GM12892 (cell line): ENCODE data around the gene XYLT1.
A peak's percentile ranks its signal among the peaks of the same experiment; 100 is the strongest.

Source experiments
- DNase-seq: peaks from one replicate; pipeline ENCODE4 v3.0.0; 2011; ENCODE audit not compliant: insufficient read length
- FAIRE-seq: peaks from 2 replicates; lab custom pipeline; 2011; peaks lifted over from hg19 to GRCh38; lab: Jason Lieb, UNC
- POLR2A ChIP-seq: IDR thresholded peaks from 2 replicates; pipeline ENCODE4 v1.6.1; 2011; ENCODE audit warnings: low read depth, low read length, control low read depth
- POLR2AphosphoS5 ChIP-seq: IDR thresholded peaks from 2 replicates; pipeline ENCODE4 v1.6.1; 2011; ENCODE audit warnings: low read depth, low read length, control low read depth
- TAF1 ChIP-seq: IDR thresholded peaks from 2 replicates; pipeline ENCODE4 v1.6.1; 2011; ENCODE audit warnings: low read depth, mild to moderate bottlenecking, control low read depth, low read length, borderline replicate concordance

XYLT1 gene

GRCh38 chr16:17387256-17387655, 83.5 kb downstream of the XYLT1 start:
- no peak for FAIRE-seq
- DNase-seq: no peak
- TF ChIP-seq POLR2A (no peak), POLR2AphosphoS5 (no peak), TAF1 (no peak)

GRCh38 chr16:17386229-17386628, 84.5 kb downstream of the XYLT1 start:
- DNase-seq (no peak), FAIRE-seq (no peak)
- TF ChIP-seq POLR2AphosphoS5 (no peak), TAF1 (no peak), POLR2A (no peak)

DNA sequence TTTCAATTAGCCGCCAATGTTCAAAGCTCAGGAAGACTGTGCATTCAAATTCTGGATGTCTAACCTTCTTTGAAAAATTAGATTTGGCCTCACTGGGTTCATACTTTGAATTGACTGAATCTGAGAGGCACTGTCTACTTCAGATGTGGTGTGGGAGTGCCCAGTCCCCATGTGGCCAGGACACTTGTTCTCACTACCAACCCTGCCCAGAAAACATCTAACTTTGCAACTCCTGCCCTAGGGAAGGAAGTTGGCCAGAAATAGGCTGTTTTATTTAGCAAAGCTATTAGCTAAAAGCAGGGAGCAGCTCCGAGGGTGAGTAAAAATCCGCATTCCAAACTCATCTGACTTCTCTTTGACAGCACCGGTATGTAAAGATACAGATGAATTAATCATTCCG, 86.3 kb downstream of the XYLT1 start:
- DNase-seq (no peak), FAIRE-seq (no peak)
- TF ChIP-seq POLR2A (no peak), POLR2AphosphoS5 (no peak), TAF1 (no peak)

DNA sequence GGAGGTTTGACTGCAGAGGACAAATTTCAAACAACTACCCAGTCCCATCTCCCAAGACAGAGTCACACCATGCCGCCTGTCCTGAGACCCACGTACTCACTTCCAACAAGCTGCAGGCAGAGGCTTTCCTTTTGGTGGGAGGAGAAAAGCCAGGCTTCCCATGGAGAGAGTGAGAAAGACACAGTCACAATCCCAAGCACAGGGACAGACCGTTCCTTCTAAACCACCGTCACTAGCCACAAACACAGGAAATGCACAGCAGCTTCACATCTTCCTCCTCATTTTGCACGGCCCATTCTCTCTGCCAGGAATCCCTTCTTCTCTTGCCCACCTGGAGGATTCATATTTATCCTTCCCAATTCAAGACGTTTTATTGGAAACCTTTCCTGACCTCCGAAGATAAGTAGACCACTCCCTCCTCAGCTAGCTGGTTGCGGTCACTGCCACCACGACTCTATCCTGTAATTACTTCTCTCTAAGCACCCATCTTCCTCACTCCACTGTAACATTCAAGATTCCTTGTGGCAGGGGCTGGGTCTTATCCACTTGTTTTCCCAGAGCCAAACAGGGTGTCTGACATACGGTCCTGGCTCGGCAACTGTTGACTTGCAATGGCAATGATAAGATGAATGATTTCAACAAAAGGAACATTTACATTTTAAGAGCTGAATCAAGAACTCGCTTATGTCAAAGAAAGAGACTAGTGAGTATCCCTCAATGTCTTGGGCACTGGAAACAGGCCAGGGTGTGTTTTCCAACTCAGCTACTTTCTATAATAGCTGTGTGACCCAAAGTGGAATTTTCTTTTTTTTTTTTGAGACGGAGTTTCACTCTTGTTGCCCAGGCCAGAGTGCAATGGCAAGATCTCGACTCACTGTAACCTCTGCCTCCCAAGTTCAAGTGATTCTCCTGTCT, 87.6 kb downstream of the XYLT1 start:
- DNase-seq: no peak
- no peak for FAIRE-seq
- TF ChIP-seq POLR2AphosphoS5: no peak
- TF ChIP-seq TAF1: no peak
- TF ChIP-seq POLR2A: no peak

GRCh38 chr16:17382514-17382913, 88.2 kb downstream of the XYLT1 start:
- no peak for DNase-seq
- FAIRE-seq: no peak
- TF ChIP-seq POLR2AphosphoS5 (no peak), POLR2A (no peak), TAF1 (no peak)

- FAIRE-seq (no peak), DNase-seq (no peak)
- no peak for TF ChIP-seq POLR2AphosphoS5
- TF ChIP-seq TAF1: no peak
- TF ChIP-seq POLR2A: no peak
These were observed 89.0 kb downstream of the XYLT1 start for GRCh38 chr16:17381784-17382183.

GRCh38 chr16:17380613-17381012, 90.1 kb downstream of the XYLT1 start:
- no peak for DNase-seq
- no peak for TF ChIP-seq POLR2A
- TF ChIP-seq TAF1: no peak
- TF ChIP-seq POLR2AphosphoS5: no peak
- peak; percentile 54 for FAIRE-seq

GRCh38 chr16:17379121-17379571, 91.6 kb downstream of the XYLT1 start:
- no peak for DNase-seq
- TF ChIP-seq POLR2A (no peak), TAF1 (no peak), POLR2AphosphoS5 (no peak)
- FAIRE-seq: no peak

- FAIRE-seq (peak; percentile 74), DNase-seq (peak; percentile 33)
- no peak for TF ChIP-seq POLR2AphosphoS5
- TF ChIP-seq POLR2A: no peak
- TF ChIP-seq TAF1: no peak
These were observed 93.1 kb downstream of the XYLT1 start for GRCh38 chr16:17377360-17378324.

DNA sequence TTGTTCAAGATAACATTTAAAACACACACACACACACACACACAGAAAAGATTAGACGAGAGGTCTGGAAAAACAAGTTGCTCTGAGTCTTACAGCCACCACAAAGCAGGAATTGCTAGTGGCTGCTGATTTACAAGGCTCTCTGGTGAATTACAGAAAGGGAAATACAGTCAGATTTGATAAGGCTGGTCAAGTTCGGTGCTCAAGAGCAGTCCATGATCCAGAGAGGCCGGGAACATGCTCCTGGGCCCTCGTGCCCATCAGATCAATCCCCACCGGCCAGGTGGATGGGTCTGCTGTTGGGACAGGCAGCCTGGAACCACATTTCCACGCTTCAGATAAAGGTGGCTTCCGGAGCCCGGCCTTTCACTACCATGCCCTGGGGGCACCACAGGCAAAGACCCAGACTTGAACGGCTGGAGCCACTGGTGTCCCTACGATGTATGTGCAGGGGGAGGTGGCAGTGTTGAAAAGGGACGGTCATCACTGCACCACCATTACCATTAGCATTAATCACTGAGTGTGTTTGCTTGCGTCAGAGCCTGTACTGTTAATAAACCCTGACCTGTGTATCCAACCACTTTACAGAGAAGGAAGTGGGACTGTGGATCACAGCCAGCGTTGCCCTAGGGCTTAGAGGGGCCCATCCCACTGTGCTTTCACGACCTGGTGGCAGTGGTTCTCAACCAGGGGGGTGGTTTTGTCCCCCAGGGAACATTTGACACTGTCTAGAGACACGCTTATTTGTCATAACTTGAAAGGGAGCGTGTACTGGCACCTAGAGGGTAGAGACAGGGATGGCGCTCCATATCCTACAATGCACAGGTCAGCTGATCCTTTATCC, 95.1 kb downstream of the XYLT1 start:
- no peak for TF ChIP-seq POLR2A
- no peak for DNase-seq
- no peak for FAIRE-seq

- TF ChIP-seq POLR2A (no peak), POLR2AphosphoS5 (no peak), TAF1 (no peak)
- DNase-seq (no peak), FAIRE-seq (no peak)
These were observed 96.0 kb downstream of the XYLT1 start for GRCh38 chr16:17374668-17375255.
